T-helper 2 cell treated with Interferon-gamma antibody and Interleukin-4, amounts not matched to agents 100 ng/mL and 5 ng/mL, for 36 hours (primary cell): Measurements from ENCODE around the gene TTYH3. TPM values are rescaled to one million over a fixed set of nuclear protein-coding genes. Genes with fewer than 3 reads are reported as not detected.

ENCODE experiments used
- intact Hi-C: fragments of 100-400 bp; cut with micrococcal nuclease; formaldehyde crosslinking; loops from one replicate; pipeline ENCODE4 v1.15.1; 2023
- total RNA-seq: library from RNA; stranded (reverse); gene quantifications from 2 replicates; pipeline ENCODE4 v1.2.3, GENCODE V29; 2022

The TTYH3 gene
- total RNA-seq, 1 donor from 2014 or later, result 27.8 TPM

DNA sequence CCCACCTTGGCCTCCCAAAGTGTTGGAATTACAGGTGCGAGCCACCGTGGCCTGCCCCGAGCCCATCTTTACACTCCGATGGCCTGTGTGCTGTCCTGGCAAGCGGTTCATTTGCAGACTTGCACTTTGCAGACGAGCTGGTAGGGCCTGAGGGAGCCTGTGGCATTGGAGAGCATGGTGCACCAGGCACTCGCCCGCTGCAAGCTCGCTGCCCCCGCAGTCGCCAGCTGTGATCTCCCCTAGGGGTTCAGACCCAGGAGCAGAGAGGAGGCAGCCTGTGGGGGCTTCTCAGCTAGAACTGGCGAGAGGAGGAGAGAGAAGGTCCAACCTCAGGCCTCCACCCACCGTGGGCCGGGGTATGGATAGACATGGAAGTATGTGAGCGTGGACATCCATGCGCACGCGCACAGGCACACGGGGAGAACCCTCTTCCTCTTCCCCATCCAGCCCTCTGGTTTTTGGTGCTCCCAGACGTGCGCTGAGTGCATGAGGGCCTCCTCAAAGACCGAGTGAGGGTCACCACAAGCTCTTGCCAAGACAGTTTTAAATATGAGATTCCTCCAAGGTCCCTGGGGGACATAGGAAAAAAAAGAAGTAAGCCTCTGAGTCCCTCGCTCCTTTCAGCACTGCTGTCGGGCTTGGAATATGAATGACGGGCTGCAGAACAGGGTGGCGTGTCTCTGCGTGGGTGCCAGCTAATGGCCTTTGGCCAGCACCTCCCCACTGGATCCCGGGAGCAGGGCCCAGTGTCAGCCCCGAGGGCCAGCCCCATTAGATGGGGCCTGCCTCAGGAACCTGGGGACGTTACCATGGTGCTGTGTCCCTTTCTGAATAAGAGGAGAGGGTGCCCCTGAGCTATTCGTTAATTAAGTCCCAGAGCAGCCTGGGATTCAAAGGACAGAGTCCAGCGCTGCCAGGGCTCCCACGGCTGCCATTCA is 15.1 kb upstream of the TTYH3 start:
- intact Hi-C loops, result no loop called here

DNA sequence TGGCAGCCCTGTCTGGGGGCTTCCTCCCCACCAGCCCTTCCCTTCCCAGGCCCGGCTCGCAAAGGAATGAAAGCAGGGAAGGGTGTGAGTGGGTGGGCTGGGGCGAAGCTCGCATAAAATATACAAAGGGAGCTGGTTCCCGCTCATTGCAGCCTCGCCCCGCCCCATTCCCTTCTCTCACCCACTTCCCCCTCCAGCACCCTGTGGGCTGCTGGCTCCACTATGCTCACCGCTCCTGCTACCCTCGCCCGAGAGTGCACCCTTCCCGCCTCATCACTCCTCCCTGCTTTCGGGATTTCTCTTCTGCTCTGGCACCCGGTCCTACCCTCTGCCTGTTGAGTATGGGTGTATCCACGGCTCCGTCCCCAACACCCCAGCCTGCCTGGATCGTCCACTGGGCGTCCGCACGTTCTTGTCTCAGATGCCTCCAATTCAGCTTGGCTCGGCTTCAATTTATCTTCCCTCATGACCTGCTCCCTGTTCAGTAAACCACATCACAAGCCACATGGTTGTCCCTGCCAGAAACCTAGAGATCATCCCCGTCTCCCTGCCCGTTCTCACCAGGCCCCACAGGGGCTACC is 14.4 kb upstream of the TTYH3 start:
- intact Hi-C loops, result no loop called here

DNA sequence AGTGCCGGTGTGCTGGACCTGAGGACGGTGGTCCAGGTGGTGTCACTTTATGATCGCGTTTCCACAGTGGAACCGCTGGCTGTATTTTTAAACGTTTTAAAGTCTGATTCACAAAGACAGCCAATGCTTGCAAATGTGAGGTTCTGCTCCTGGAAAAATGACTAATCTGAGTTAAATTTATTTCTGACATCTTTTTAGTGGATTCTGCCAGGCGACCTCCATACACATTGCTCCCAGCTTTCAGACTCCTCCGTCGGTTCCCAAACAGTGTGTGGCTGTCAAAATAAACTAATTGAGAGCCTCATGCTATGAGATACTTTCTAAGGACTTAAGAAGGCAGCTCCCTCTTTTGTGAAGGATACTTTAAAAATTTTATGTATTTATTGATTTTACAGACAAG is 12.7 kb upstream of the TTYH3 start:
- intact Hi-C loops, result no loop called here

DNA sequence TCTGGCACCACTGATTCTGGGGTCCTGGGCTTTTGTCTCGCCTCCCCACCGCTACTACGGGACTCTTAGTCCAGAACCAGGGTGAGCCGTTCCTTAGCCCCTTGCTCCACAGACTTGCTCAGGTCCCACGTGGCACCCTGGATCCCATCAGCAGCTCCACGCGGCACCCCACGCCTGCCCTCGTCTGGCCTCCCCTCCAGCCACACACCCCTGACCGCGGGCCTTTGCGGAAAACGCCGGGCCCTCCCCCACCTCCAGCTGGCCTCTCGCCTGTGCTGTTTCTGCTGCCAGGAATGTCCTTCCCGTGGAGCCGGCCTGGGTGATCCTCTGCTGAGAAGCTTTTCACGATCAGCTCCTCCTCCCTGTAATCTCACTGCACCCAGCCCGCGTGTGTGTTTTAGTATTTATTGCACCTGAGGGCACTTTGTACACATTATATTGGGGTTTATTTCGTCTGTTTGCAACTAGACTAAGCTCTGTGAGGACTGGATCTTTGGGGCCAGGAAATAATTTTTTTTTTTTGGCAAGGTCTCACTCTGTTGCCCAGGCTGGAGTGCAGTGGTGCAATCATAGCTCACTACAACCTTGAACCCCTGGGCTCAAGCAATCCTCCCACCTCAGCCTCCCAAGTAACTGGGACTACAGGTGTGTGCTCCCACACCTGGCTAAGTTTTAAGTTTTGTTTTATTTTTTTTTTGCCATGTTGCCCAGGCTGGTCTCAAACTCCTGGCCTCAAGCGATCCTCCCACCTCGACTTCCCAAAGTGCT is 10.5 kb upstream of the TTYH3 start:
- intact Hi-C loops, result no loop called here

DNA sequence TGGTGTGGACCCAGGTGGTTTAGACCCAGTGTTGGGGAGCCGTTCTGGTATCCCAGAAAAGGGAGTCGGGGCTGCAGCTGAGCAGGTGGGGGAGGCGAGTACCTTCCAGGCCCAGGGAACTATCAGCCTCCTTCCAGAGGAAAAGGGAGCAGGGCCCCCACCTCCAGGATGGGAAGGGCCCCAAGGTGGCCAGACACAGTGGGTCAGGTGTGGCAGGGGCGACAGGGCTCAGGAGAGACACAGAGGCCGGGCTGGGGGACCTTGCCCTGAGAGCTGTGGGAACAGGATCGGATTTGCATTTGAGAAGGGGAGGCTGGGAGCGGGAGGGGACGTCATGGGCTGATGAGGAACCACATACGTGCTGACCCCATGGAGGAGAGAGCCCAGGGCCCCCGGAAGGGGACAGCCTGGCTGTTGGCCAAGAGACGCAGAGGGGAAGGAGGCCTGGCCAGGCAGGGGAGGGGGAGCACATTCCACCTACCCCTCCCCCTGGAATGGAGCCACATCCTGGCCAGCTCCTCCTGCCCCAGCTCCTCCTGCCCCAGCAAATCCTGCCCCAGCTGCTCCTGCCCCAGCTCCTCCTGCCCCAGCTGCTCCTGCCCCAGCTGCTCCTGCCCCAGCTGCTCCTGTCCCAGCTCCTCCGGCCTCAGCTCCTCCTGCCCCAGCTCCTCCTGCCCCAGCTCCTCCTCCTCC is 9.7 kb upstream of the TTYH3 start:
- intact Hi-C loops, result no loop called here

DNA sequence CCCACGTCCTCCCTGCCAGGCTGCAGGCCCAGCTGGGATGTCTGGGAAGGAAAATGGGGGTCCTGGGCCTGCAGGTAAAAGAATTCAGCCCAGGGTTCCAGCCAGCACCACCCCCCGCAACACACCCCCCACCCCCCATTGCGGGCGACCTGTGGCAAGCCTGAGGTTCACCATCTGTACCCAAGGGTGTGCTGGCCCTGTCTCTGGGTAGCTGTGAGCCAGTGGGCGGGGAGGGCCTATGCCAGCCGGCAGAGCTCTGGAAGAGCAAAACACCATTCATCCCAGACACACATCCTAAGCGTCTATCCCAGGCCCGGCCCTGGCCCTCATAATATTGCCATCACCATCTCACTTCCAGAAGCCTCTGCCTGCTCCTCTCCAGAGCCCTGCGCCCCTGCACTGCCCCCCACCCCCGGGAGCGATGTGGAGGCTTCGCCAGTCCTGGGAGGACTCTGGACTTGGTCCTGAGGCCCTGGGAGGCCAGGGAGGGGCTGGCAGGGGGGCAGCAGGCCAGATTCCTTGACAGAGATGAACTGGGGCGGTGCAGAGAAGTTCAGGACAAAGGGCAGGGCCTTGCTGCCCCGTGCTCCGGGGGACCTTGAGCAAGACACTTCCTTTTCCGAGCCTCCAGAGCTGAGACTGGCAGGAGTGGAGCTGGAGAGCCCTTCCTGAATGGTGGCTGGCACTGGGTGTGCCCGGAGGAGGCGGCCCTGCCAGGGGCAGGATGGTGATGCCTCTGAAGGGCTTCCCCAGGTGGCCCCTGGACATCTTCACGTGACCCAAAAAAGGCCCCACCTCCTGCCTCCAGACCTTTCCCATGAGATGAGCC is 8.7 kb upstream of the TTYH3 start:
- intact Hi-C loops, result no loop called here

DNA sequence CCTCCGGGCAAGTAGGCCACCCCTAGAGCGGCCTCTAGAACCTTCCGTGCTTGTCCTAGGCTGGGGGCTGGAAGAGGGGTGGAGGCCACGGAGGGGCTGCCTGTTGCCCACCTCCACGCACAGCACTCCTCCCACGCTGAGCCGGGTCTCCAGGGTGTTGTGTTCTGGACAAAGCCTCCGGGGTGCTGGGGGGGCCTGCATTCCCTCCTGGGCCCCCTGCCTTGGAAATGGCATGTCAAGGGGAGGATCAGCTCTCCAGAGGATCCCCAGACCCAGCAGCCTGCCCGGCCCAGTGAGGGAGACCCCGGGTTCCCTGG is 8.1 kb upstream of the TTYH3 start:
- intact Hi-C loops, result no loop called here

DNA sequence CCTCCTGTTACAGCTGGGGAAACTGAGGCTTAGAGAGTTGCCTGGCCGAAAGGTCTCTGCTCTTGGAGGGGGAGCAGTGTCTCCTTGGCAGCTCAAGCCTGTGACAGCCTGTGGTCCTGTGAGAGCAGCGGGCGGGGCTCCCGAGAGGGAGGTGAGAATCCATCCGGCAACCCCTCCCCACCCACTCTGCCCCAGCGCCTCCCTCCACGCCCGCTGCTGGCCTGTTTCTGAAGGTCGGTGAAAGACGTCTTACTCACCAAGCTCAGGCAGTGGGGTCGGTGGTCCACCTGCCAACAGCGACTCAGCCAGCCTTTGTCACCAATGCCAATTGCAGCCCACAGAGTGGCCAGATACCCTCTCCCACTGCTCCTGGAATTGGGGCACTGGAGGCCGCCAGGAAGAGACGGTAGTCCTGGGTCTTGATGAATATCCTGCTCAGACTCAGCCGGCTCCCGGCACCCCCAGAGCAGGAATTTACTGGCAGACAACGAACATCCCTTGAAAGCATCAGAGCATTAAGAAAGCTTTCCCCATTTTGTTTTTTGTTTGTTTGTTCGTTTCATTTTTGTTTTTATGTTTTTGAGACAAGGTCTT is 7.4 kb upstream of the TTYH3 start:
- intact Hi-C loops, result no loop called here

DNA sequence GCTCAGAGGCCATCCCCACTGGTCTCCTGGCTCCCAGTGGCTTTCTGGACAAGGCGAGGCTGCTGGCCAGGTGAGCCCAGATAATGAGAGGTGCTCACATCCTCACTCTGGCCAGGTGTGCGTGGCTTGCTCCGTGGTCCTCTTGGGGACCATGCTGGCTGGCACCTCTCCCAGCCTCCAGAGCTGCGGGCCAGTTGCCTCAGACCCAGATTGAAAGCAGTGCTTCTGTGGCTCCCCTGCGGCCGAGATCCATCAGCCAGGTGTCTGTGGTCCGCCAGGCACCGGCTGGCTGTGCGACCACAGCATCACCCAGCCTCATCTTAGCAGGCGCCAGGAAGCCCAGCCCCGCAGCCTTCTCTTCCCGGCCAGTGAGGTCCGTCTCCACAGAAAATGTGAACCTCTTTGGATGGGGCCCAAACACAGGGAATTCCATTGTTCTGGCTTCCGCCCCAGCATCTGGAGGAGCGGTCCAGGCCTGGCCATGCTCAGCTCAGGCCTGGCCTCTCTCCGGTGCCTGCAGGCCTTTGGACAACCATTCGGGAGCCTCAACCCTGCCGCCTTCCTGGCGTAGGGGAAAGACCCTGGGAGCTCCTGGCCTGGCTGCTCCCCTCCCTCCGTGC is 5.2 kb upstream of the TTYH3 start:
- intact Hi-C loops, result no loop called here

DNA sequence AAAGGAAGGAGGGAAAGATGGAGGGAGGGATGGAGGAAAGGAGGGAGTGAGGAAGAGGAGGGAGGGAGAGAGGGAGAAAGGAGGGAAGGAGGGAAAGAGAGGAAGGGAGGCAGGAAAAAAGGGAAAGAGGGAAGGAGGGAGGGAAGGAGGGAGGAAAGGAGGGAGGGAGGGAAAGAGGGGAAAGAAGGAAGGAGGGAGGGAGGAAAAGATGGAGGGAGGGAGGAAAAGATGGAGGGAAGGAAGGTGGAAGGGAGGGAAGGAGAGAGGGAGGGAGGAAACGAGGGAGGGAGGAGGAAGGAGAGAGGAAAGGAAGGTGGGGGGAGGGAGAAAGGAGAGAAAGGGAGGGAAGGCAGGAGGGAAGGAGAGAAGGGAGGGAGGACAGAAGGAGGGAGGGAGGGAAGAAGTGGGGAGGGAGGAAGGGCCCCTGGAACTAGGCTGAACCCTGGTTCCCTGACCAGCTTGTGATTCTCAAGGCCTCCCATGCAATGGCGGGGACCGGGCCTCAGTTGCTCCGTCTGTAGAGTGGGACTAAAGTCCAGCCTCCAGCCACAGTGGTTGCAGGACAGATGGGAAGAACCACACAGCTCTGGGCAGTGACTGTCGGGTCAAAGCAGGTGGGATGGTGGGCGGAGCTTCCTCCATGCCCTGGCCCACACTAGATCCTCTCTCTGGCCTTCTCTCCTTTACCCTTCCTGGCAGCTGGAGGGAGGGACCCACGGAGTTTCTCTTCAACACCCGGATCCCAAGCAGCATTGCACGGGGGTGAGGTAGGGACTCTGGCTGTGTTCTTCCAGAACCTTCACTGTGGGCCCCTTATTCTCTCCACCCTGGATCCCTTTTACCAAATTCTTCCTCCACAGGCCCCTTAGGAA is 4.3 kb upstream of the TTYH3 start:
- intact Hi-C loops, result no loop called here

DNA sequence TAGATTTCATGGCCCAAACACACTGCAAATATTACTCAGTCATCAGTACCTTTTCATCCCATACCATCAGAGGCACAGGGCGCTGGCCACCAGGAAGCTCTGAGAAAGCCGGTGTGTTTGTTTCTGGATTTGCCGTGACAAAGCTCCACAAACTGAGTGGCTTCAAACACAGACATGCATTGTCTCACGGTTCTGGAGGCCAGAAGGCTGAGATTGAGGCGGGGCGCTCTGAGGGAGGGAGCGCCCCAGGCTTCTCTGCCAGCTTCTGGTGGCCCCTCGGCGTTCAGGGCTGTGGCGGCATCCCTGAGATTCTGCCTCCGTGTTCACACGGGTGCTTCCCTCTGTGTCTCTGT is 3.7 kb upstream of the TTYH3 start:
- intact Hi-C loops, result no loop called here

DNA sequence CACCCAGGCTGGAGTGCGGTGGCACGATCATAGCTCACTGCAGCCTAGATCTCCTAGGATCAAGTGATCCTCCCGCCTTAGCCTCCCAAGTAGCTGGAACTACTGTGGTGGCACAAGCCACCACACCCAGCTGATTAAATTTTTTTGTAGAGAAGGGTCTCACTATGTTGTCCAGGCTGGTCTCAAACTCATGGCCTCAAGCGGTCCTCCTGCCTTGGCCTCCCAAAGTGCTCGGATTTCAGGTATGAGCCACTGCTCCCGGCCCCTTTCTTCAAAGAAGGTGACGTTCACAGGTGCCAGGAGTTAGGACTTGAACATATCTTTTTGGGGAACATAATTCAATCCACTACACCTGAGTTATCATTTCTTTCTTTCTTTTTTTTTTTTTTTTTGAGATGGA is 2.9 kb upstream of the TTYH3 start:
- intact Hi-C loops, result no loop called here

DNA sequence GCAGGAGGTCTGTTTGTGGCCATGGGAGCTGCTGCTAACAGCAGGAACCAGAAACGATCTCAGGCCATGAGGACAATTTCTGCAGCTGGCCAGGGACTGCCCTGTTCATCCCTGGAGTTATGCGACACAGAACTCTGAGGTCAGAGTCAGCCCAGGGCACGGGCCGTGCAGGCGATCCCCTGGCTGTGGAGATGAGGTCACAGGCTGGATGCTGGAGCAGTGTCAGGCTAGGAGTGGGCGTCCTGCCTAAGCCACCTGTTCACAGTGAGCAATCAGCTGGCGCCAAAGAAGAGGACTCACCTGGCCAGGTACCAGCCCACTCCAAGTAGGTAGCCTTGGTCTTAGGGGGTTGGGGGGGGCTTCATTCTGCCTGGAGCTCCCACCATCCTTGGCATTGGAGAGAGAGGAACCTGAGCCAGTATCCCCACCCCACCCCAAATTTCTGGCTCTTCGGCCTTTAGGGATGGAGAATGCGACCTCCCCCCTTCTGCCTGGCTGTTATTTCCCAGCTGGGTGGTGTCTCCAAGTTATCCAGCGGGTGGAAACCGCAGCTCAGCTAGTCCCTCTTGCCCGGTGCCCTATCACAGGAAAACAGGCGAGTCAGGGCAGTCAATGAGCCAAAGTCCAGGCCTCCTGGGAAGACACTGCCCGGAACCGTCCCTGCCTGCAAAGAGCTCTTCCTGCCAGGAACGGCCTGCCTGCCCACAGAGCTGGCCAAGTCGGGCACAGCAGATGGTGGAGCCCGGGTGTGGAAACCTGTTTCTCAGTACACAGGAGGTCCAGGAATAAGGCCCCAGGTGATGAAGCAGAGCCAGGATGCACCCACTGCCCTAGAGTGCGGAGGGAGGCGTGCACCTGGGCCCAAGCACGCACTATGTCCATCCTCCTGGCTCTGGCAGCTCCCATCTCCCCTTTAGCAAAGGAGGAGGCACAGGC is 1.8 kb upstream of the TTYH3 start:
- intact Hi-C loops, result loop anchor here (5.0 kb wide), 2 partner anchors 212 to 318 kb away; partner anchors contain the start of genes GNA12 and SNX8

DNA sequence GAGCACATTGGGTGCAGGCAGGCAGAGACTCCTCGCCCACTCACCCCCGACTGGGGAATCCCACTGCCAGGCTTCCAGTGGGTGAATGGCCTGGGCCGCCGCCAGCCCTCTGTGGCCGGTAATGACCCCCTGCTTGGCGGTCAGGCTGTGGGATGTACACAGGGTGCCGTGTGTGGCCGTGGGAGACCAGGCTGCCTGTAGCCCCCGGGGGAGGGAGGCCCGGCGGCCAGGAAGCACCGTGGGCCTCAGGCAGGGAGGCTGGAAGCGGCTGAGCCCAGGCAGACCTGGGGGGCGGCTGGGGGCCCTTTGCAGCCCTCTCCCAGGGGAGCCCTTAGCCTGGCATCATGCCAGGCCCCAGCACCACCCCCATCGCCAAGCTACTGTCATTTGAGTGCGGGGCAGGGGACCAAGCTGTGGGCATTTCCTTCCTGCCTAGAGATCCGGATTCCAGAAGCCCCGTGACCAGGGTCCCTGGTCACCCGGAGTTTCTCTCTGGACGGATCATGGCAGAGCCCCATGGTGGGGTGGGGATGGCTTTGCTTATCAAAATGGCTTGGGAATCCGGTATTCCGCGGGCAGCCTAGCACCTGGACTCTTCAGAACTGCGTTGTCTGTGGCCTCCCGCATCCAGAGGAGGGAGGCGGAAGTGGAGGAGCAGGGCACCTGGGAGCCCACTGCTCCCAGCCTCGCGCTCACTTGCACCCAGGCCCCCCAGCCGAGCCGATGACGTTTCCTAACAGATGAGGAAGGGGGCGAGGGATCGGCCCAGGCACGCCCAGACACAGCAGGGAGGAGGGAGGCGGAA is 1.1 kb downstream of the TTYH3 start:
- intact Hi-C loops, result loop anchor here (1.0 to 5.0 kb wide), 3 partner anchors 121 to 321 kb away; partner anchors contain the start of genes GNA12 and SNX8

DNA sequence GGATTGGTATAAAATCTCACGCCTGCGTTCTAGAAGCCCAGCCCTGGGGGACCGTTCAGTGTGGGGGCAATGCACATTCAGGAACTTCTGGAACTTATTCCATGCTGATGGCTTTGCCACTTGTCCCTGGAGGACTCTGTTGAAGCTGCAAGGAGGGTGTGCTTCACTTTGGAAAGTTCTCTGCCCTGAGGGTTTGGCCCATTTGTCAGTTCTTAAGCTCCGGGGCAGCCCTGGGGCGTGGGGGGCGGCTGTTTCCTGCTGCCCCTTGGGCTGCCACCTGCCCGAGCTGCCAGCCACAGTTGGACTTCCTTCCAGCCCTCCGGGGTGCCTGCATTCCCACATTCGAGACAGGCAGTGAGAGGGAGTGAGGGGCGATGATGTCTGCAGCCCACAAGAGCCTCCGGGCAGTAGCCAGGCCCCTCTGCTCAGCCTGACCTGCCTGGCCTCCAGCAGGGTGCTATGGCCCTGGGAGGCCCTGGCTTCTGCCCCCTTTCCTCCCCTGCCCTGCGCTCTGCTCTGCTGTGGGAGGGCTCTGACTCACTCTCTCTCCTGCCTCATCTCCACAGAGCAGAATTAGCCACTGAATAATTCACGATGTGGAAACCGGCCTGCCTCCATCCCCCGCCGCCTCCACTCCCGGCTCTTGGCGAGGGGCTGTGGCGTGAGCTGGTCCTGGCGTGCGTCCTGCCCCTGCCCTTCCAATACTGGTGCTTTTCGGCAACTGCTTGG is 1.9 kb downstream of the TTYH3 start:
- intact Hi-C loops, result loop anchor here (1.0 to 5.0 kb wide), 3 partner anchors 121 to 321 kb away; partner anchors contain the start of genes GNA12 and SNX8
